ENCODE results near the gene GOLGA7B.

DNA sequence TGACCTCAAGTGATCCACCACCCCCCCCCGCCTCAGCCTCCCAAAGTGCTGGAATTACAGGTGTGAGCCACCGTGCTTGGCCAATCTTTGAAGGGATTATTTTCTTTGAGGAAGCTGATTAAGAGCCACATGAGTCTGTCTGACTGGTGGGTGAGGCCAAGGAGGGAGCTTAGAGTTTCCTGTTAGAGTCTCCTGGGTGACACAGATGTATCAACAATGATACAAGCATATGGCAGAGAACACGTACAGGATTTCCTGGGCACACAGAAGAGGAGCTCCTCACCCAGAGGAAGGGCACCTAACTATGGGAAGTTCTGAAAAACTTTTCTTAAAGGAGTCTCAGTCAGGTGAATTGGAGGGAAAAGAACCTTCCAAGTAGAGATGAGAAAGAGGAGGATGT is 69.4 kb downstream of the GOLGA7B start:
- TF ChIP-seq REST (IDR thresholded peaks at IDR 0.05; ENCODE audit: insufficient read depth in 1 of 2, low read depth in 2 of 2, low read length in 1 of 2) (no peak), POLR2AphosphoS5 (IDR thresholded peaks at IDR 0.05; ENCODE audit: low read depth, low read length) (no peak), CTCF (IDR thresholded peaks at IDR 0.05) (no peak)
